Cardiac muscle cell (in vitro differentiated cells and primary cell): ENCODE results near the gene MISP3. TPM values are rescaled to one million over a fixed set of nuclear protein-coding genes. Genes with fewer than 3 reads are reported as not detected.
"Not testable (repeated sequence)": the region's sequence is repeated elsewhere in the genome, so short reads cannot be mapped to it uniquely, and the experiment has no call there.

ENCODE experiments used
- DNase-seq, 2 donors: peaks; one replicate each; pipeline versions ENCODE4 v3.0.0 to v3.0.0-alpha.2; 2010 to 2017; ENCODE audit warnings: low read depth in 1 of 2, low spot score in 1 of 2
- H3K27ac ChIP-seq: fragments of 200-600 bp; sonication (generic); 2 replicates; pipeline ENCODE4 v1.5.1; 2016
- H3K27me3 ChIP-seq: fragments of 200-600 bp; sonication (generic); 2 replicates; pipeline ENCODE4 v1.6.0; 2016; ENCODE audit warnings: control low read depth
- H3K36me3 ChIP-seq: fragments of 200-600 bp; sonication (generic); 2 replicates; pipeline ENCODE4 v1.5.1; 2016; ENCODE audit warnings: control low read depth
- H3K4me1 ChIP-seq: fragments of 200-600 bp; sonication (generic); 2 replicates; pipeline ENCODE4 v1.8.1; 2017; ENCODE audit warnings: low read depth, mild to moderate bottlenecking, mixed run types
- H3K4me3 ChIP-seq: fragments of 200-600 bp; sonication (generic); 2 replicates; pipeline ENCODE4 v1.5.1; 2016; ENCODE audit warnings: mild to moderate bottlenecking
- H3K9me3 ChIP-seq: fragments of 200-600 bp; sonication (generic); 2 replicates; pipeline ENCODE4 v1.5.1; 2017; ENCODE audit warnings: low read depth, mild to moderate bottlenecking, control low read depth
- CTCF ChIP-seq: IDR thresholded peaks from 2 replicates; pipeline ENCODE4 v1.5.1; 2012; ENCODE audit warnings: low read depth, mild to moderate bottlenecking, low read length
- polyA plus RNA-seq: library from polyadenylated mRNA; unstranded; fragments of >200 nt; fragmentation: Nextera tagmentation; extraction: Ambion mirVana; gene quantifications from 2 replicates; pipeline ENCODE4 v1.2.1, GENCODE V29; 2016
- total RNA-seq: library from RNA; depleted of rRNA; stranded (reverse); fragments of >200 nt; gene quantifications from 2 replicates; pipeline ENCODE4 v1.2.3, GENCODE V29; 2016

Gene MISP3
- total and polyA plus RNA-seq, 2 experiments from 2014 or later, result 19.4 to 23.2 TPM

DNA sequence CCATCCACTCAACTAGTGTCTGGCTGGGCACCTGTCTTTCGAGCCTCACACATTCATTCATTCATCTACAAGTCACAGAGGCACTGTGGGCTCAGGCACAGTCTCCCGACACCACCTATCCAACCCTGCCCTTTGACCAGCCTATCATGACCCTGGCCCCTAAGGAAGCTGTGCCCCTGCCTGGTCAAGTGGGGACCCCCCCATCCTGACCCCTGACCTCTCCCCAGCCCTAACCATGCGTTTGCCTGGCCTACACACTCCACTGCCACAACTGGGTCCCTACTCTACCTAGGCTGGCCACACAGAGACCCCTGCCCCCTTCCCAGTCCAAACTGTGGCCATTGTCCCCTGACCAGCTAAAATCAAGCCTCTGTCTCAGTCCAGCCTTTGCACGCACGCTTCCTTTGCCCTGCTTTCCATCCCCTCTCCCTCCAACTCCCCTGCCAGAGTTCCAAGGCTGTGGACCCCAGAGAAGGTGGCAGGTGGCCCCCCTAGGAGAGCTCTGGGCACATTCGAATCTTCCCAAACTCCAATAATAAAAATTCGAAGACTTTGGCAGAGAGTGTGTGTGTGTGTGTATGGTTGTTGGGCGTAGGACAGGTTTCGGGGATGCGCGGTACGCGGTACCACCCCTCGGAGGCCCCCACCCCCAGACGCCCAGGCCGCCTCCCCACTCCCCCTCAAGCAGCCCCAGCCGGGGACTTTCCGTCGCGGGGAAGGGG lies 41.4 kb upstream of the MISP3 start:
- no peaks in the 10 kb centered on the region for H3K27me3 ChIP-seq
- TF ChIP-seq CTCF, result no peak
- no peaks in the 10 kb centered on the region for H3K9me3 ChIP-seq
- DNase-seq, result no peak
- no peaks in the 10 kb centered on the region for H3K4me1 ChIP-seq
- H3K36me3 ChIP-seq, result no peaks in the 10 kb centered on the region
- peak overlapping the region; percentile 57 for H3K4me3 ChIP-seq
- H3K27ac ChIP-seq, result no peak overlapping the region

GRCh38 chr19:14031719-14032480 lies 40.7 kb upstream of the MISP3 start, which contains the start of gene IL27RA:
Gene IL27RA, plus strand, starts transcription at chr19:14031762. Its CDS starts 111 bp downstream, at chr19:14031873.
- peak; percentile 79 for TF ChIP-seq CTCF
- no peaks in the 10 kb centered on the region for H3K27me3 ChIP-seq
- no peaks in the 10 kb centered on the region for H3K4me1 ChIP-seq
- DNase-seq, result peak; percentile 51 to 61
- no peak within 1 kb of the TSS for H3K27ac ChIP-seq
- H3K4me3 ChIP-seq, result peak within 1 kb of the TSS; percentile 57
- no peaks in the 10 kb centered on the region for H3K36me3 ChIP-seq
- H3K9me3 ChIP-seq, result no peaks in the 10 kb centered on the region

DNA sequence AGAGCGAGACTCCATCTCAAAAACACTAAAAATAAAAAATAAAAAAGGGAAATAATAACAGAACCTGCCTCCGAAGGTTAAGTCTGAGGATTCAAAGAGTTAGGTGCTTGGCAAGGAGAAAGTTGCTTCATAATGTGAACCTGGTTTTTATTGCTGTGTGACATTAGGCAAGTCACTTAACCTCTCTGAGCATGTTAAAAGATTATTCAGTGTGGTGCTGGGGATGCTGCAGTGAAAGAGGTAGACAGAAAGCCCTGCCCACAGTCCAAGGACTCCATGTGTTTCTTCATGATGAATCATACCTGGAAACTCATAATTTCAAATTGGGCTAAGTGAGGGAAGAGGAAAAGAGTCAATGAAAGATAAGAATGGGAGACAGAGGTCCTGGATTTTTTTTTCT lies 38.6 kb upstream of the MISP3 start:
- DNase-seq, result no peak
- Histone ChIP-seq H3K27ac (no peak overlapping the region), H3K4me1 (no peaks in the 10 kb centered on the region), H3K27me3 (no peaks in the 10 kb centered on the region), H3K4me3 (no peak overlapping the region), H3K36me3 (no peaks in the 10 kb centered on the region), H3K9me3 (no peaks in the 10 kb centered on the region)
- no peak for TF ChIP-seq CTCF

GRCh38 chr19:14035159-14035558 lies 37.4 kb upstream of the MISP3 start:
- H3K27me3 ChIP-seq, H3K36me3 ChIP-seq, H3K27ac ChIP-seq, H3K9me3 ChIP-seq, H3K4me1 ChIP-seq, DNase-seq, H3K4me3 ChIP-seq: not testable (repeated sequence)

DNA sequence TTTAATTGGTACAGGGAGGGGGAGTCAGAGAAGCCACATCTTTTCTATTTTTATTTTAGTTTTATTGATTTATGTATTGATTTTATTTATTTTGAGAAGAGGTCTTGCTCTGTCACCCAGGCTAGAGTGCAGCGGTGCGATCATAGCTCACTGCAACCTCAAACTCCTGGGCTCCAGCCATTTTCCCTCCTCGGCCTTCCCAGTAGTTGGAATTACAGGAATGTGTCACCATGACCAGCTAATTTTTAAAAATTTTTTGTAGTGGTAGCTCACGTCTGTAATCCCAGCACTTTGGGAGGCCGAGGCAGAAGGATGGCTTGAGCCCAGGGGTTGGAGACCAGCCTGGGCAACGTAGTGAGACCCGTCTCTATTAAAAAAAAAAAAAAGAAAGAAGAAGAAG lies 36.9 kb upstream of the MISP3 start:
- Histone ChIP-seq H3K27ac (no peak overlapping the region), H3K9me3 (no peaks in the 10 kb centered on the region), H3K4me1 (no peaks in the 10 kb centered on the region), H3K36me3 (no peaks in the 10 kb centered on the region), H3K4me3 (no peak overlapping the region), H3K27me3 (no peaks in the 10 kb centered on the region)
- TF ChIP-seq CTCF, result no peak
- no peak for DNase-seq

- Histone ChIP-seq H3K27me3 (no peaks in the 10 kb centered on the region), H3K4me3 (no peak overlapping the region), H3K9me3 (no peaks in the 10 kb centered on the region), H3K36me3 (no peaks in the 10 kb centered on the region), H3K27ac (no peak overlapping the region), H3K4me1 (no peaks in the 10 kb centered on the region)
- no peak for DNase-seq
- TF ChIP-seq CTCF, result no peak
Measured at GRCh38 chr19:14039181-14039580, 33.4 kb upstream of the MISP3 start.
